IMR-90 (cell line): Measurements from ENCODE around the gene OAF.

ENCODE experiments used
- BHLHE40 ChIP-seq: fragments of 150-350 bp; IDR thresholded peaks from 2 replicates; pipeline ENCODE4 v1.6.1; 2016; ENCODE audit warnings: mild to moderate bottlenecking, low read depth, low read length
- CEBPB ChIP-seq: IDR thresholded peaks from 2 replicates; pipeline ENCODE4 v1.6.1; 2012; ENCODE audit warnings: low read depth, low read length, improper control_type of control experiment
- CTCF ChIP-seq: conservative IDR thresholded peaks from 2 replicates; pipeline ENCODE4 v1.5.1; 2012; ENCODE audit warnings: mild to moderate bottlenecking, low read depth, low read length, improper control_type of control experiment
- FOS ChIP-seq: fragments of 150-350 bp; IDR thresholded peaks from 2 replicates; pipeline ENCODE4 v1.6.1; 2016; ENCODE audit warnings: low read depth, low read length
- MAFK ChIP-seq: IDR thresholded peaks from 2 replicates; pipeline ENCODE4 v1.6.1; 2012; ENCODE audit warnings: low read depth, low read length, improper control_type of control experiment
- MAZ ChIP-seq: IDR thresholded peaks from 2 replicates; pipeline ENCODE4 v1.6.1; 2012; ENCODE audit warnings: low read depth, mild to moderate bottlenecking, low read length, improper control_type of control experiment, moderate library complexity, borderline replicate concordance
- MXI1 ChIP-seq: IDR thresholded peaks from 2 replicates; pipeline ENCODE4 v1.6.1; 2012; ENCODE audit warnings: low read depth, mild to moderate bottlenecking, low read length, moderate library complexity, borderline replicate concordance
- POLR2A ChIP-seq: IDR thresholded peaks from 2 replicates; pipeline ENCODE4 v1.6.1; 2012; ENCODE audit warnings: mild to moderate bottlenecking, low read depth, low read length
- RAD21 ChIP-seq: IDR thresholded peaks from 2 replicates; pipeline ENCODE4 v1.6.1; 2012; ENCODE audit warnings: low read length, improper control_type of control experiment
- RFX5 ChIP-seq: IDR thresholded peaks from 2 replicates; pipeline ENCODE4 v1.8.0; 2012; ENCODE audit warnings: low read depth, mild to moderate bottlenecking, low read length, moderate library complexity
- SMC3 ChIP-seq: fragments of 150-350 bp; IDR thresholded peaks from 2 replicates; pipeline ENCODE4 v1.6.1; 2016; ENCODE audit warnings: low read depth, mild to moderate bottlenecking, antibody characterized with exemption, low read length, moderate library complexity
- USF2 ChIP-seq: fragments of 150-350 bp; IDR thresholded peaks from 2 replicates; pipeline ENCODE4 v1.6.1; 2017; ENCODE audit warnings: mild to moderate bottlenecking, antibody characterized with exemption, low read length, low read depth

GRCh38 chr11:120214581-120214980 lies 3.7 kb downstream of the OAF start:
- TF ChIP-seq CTCF: no peak
- TF ChIP-seq BHLHE40: no peak
- TF ChIP-seq FOS: no peak
- no peak for TF ChIP-seq MXI1
- no peak for TF ChIP-seq RFX5
- no peak for TF ChIP-seq MAFK
- no peak for TF ChIP-seq POLR2A
- TF ChIP-seq SMC3: no peak
- no peak for TF ChIP-seq USF2
- no peak for TF ChIP-seq RAD21
- no peak for TF ChIP-seq MAZ
- TF ChIP-seq CEBPB: no peak
